Stomach (tissue), 4 donors: ENCODE measurements around the gene SLC44A1.

Source experiments
- CTCF ChIP-seq, 7 experiments: fragments of 450-650 bp in 4 of 7; fragments of 200-600 bp in 3 of 7; sonication (generic) in 3 of 7; IDR thresholded peaks; one replicate each; pipeline ENCODE4 v1.5.1; 2016 to 2019; ENCODE audit warnings: antibody characterized with exemption in 7 of 7, control low read depth in 2 of 7, mild to moderate bottlenecking in 1 of 7
- POLR2A ChIP-seq, 4 donors: fragments of 450-650 bp; IDR thresholded peaks; one replicate each; pipeline ENCODE4 v1.6.1; 2016; ENCODE audit warnings: antibody characterized with exemption in 4 of 4, control low read depth in 2 of 4, mild to moderate bottlenecking in 1 of 4, moderate library complexity in 1 of 4
- POLR2AphosphoS5 ChIP-seq, 3 donors: sonication (generic); formaldehyde crosslinking; IDR thresholded peaks; one replicate each; pipeline ENCODE4 v1.6.1; 2016; ENCODE audit warnings: antibody characterized with exemption in 3 of 3

- TF ChIP-seq CTCF (IDR thresholded peaks at IDR 0.05) (no peak), POLR2AphosphoS5 (IDR thresholded peaks at IDR 0.05) (no peak), POLR2A (IDR thresholded peaks at IDR 0.05) (no peak)
These were observed 1.4 kb downstream of the SLC44A1 start for GRCh38 chr9:105245891-105246161.
